NCI-H345 (cell line): Measurements from ENCODE around the gene PDGFC.
"Not testable (repeated sequence)": the region's sequence is repeated elsewhere in the genome, so short reads cannot be mapped to it uniquely, and the experiment has no call there.

Source experiments
- DNase-seq: peaks from one replicate; lab custom pipeline; 2025; lab: John Stamatoyannopoulos, UW

The PDGFC gene

GRCh38 chr4:156901871-156902270, 69.7 kb downstream of the PDGFC start:
- DNase-seq: no peak

GRCh38 chr4:156898373-156899117, 73.1 kb downstream of the PDGFC start:
- DNase-seq: no peak

DNA sequence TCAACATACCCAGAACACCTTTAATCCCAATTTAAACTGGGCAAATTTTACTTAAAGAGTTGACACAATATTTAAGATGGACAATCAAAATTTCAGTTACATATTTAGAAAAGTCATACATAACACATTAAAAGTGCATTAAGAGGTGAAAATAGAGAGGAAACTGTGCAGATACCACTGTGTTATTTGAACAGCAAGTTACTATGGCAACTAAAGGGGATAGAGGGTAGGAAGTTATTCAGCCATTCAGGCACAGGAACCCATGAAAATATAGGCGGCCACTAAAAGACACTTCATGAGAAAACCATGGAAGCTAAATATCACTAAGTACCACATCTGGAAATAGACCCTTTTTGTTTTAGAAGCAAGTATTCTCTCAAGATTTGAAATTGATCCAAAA, 75.1 kb downstream of the PDGFC start:
- DNase-seq: no peak

GRCh38 chr4:156894234-156894633, 77.4 kb downstream of the PDGFC start:
- DNase-seq: no peak

- DNase-seq: no peak
Observed at GRCh38 chr4:156892805-156893204, 78.8 kb downstream of the PDGFC start.

DNA sequence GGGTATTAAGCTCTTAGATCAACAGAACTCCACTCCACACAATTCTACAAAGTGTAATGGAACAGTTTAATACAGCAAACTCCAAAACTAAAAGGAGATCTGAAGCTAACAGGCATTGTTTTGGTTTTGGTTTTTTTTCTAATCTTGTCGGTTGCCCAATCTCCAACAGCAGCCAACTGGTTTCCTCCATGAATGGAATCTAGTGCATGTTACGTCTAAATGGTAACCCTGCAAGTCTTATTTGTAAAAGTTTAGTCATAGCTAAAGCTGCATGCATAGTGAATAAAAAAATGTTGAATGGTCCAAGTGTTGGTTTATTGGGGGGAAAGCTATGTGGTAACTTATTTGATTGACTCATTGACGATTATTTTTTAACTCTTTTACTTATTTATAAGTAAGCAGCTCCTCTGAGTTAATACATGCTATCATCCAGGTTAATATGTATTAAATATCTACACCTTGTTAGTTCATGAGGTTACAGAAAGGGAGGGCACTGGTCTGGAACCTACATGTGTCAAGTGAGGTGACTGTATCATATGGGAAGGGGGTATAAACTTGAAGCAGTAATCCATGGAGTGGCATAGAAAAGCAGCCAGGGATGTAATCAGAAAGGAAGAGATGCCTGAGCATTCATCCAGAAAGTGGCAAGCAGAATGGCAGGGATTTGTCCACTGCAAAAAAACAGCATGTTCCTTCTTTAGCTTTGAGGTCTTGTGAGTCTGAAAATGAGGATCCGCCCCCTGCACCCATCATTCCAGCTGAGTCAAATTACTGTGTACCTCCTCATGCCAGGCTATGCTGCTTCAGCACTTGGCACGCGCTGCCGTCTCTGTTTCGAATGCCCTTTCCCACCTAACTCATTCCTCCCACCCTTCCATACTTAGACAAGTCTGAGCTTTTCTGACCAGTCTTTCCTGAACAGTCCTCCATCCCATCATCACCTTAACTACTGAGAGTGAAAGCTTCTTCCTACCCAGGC, 81.7 kb downstream of the PDGFC start:
- DNase-seq: no peak

DNA sequence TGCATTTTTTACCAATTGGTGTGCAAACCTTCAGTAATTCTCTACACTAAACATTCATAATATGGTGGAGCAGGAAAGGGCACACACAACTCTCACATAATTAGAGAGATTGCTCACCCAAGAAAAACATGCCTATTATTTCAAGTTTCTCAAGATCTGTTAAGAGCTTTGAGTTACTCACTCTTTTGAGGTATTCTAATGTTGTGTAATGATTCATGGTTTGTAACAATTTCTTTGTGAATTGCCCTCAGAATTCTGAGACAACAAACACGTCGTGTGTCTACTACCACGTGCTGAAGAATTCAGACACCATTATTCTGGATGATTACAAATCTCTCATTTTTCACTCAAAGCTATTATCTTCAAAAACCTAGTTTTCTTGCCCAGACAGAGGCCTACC, 82.8 kb downstream of the PDGFC start:
- no peak for DNase-seq

- no peak for DNase-seq
Observed at GRCh38 chr4:156886481-156886880, 85.1 kb downstream of the PDGFC start.

DNA sequence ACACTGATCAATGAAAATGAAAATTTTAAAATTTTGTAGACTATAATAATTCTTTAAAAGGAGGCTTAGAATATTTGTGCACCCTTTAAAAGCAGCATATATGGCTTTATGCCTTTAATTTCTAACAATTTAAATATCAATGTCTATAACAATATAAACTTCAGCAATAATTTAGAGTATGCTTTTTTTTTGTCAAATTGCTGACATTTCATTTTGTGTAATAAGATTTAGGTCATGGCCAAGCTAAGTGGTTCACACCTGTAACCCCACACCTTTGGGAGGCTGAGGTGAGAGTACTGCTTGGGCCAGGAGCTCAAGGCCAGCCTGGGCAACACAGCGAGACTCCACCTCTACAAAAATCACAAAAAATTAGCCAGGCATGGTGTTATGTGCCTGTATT, 86.2 kb downstream of the PDGFC start:
- no peak for DNase-seq

GRCh38 chr4:156884183-156884582, 87.4 kb downstream of the PDGFC start:
- no peak for DNase-seq

GRCh38 chr4:156875704-156876103, 95.9 kb downstream of the PDGFC start:
- no peak for DNase-seq

DNA sequence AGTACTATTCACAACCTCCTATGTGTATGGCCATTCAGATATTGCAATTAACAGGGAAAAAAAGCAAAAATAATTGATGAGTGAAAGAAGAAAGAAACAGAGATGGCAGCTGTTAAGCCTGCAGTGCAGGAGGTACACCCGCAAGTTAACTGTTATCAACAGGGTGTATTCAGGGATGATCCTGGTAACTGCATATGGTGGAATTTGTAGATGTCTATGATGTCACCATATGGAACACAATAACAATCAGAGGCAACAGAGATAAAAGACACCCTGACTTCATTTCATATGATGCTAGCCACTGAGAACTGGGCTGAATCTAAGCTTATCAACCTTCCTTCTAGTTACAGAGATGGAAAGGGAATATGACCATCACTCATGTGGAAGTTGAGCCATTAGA, 96.5 kb downstream of the PDGFC start:
- DNase-seq: no peak

DNA sequence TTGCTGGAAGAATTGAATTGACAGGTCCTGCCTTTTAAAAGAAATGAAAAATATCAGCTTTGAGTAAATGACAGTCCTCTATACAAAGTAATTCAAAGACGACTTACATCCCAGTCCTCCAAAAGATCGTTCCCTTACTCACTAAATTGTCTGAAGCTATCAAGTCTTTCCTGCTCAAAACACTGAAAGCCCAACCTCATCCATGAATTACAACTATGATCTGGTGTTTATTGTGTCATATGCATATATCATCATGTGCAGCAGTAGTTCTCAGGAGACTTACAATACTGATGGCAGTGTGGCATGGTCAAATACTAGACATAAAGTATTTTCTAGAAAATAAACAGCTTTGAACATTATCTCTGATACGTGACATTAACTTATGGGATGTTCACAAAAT, 97.8 kb downstream of the PDGFC start:
- no peak for DNase-seq

- DNase-seq: no peak
Observed at GRCh38 chr4:156870861-156871260, 100.7 kb downstream of the PDGFC start.

DNA sequence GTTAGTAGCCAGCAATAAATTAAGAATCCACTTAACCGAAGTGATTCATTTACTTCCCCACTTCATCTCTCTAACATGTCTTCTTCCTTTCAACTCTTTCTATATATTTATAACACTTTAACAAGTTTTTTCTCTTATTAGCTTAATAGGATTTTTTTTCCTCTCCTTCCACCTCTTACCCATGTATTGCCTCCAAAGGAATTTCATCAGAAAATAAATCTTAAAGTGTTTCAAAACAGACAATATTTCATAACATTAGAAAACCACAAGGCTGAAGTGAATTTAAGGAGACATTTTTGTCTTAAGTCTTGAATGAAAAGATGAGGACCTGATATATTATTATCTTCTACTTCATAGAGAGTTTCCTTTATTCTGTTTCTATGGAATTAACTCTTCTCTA, 101.5 kb downstream of the PDGFC start:
- no peak for DNase-seq

- DNase-seq: not testable (repeated sequence)
Observed at GRCh38 chr4:156866088-156866487, 105.5 kb downstream of the PDGFC start.

DNA sequence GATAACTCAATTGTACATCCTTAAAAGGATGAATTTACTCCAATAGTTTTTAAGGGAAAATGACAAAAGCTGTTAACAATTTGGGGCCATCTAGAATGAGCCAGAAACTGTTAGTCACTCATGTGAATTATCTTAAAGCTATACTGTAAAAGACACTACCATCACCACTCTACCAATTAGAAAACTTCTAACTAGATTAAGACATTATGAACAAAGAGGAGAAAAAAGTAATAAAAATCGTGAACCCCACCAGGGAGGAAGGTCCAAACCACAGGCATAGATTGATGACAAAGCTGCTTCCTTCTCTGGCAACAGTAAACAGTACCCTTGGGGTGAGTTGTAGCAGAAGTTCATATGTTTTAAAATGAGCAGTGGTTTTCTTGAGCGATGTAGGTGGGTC, 106.1 kb downstream of the PDGFC start:
- no peak for DNase-seq

GRCh38 chr4:156858071-156858470, 113.5 kb downstream of the PDGFC start:
- DNase-seq: no peak

DNA sequence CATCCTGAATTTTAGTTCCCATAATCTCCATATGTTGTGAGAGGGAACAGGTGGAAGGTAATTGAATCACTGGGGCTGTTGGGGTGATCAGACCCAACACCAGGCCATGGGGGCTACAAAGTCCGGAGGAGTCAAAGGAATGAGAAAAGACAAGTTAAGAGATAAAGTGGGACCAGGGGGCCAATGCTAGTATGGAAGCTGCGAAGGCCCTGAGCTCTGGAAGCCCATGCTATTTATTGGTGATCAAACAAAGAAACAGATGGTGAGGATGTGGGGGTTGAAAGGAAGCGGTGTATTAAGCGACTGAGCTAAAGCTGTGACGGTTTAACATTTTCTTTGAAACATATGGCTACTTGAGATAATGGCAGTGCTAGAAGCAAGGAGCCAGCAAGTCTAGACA, 132.8 kb downstream of the PDGFC start:
- DNase-seq: no peak

- DNase-seq: no peak
Observed at GRCh38 chr4:156837625-156838345, 133.8 kb downstream of the PDGFC start.

DNA sequence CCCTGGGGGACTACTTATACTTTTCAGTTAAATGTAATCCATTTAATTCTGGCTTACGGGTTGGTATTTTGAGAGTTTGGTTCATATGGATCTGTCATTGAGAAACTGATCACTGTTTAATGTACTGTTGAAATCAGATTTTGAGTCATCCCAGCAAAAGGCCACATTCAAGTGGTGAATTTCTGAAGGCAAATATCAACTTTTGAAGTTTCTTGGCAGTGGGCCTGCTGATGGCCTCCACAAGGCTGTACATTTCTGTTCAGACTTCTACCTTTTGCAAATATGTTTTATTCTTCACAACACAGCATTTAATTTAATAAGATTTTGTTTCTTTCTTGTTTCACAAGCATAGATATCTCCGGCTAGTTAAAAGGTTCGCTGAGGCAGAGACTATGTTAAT, 138.7 kb downstream of the PDGFC start:
- DNase-seq: no peak

GRCh38 chr4:156830351-156830750, 141.2 kb downstream of the PDGFC start:
- DNase-seq: no peak
